ENCODE data around the gene CWH43.
"Not testable (repeated sequence)": the region's sequence is repeated elsewhere in the genome, so short reads cannot be mapped to it uniquely, and the experiment has no call there.

DNA sequence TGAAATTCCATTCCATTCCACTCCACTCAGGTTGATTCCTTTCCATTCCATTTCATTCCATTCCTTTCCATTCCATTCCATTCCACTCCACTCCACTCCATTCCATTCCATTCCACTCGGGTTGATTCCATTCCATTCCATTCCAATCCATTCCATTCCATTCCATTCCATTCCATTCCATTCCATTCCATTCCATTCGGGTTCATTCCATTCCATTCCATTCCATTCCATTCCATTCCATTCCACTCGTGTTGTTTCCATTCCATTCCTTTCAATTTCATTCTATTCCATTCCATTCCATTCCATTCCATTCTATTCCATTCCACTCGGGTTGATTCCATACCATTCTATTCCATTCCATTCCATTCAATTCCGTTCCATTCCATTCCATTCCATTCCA is 124.5 kb downstream of the CWH43 start:
- TF ChIP-seq, protein P1, sequence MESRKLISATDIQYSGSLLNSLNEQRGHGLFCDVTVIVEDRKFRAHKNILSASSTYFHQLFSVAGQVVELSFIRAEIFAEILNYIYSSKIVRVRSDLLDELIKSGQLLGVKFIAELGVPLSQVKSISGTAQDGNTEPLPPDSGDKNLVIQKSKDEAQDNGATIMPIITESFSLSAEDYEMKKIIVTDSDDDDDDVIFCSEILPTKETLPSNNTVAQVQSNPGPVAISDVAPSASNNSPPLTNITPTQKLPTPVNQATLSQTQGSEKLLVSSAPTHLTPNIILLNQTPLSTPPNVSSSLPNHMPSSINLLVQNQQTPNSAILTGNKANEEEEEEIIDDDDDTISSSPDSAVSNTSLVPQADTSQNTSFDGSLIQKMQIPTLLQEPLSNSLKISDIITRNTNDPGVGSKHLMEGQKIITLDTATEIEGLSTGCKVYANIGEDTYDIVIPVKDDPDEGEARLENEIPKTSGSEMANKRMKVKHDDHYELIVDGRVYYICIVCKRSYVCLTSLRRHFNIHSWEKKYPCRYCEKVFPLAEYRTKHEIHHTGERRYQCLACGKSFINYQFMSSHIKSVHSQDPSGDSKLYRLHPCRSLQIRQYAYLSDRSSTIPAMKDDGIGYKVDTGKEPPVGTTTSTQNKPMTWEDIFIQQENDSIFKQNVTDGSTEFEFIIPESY (IDR thresholded peaks at IDR 0.05): not testable (repeated sequence)
- TF ChIP-seq SREBF2 (IDR thresholded peaks at IDR 0.05; ENCODE audit: low read length); SRF (IDR thresholded peaks at IDR 0.05; ENCODE audit: low read depth in 2 of 2, low read length in 2 of 2); EP300 (IDR thresholded peaks at IDR 0.05; ENCODE audit: borderline replicate concordance in 1 of 2, control insufficient read depth in 1 of 2, low read depth in 2 of 2, low read length in 2 of 2); HDAC2 (IDR thresholded peaks at IDR 0.05); ETV6 (conservative IDR thresholded peaks at IDR 0.05 in 1 of 2, IDR thresholded peaks at IDR 0.05 in 1 of 2; ENCODE audit: borderline replicate concordance in 1 of 2, low read depth in 1 of 2); RELA (IDR thresholded peaks at IDR 0.05; ENCODE audit: borderline replicate concordance, partially characterized antibody); EZH2 (IDR thresholded peaks at IDR 0.05; ENCODE audit: borderline replicate concordance, control insufficient read depth, low read depth, low read length); TCF12 (IDR thresholded peaks at IDR 0.05; ENCODE audit: low read depth, low read length): not testable (repeated sequence)
- TF ChIP-seq, protein P2, sequence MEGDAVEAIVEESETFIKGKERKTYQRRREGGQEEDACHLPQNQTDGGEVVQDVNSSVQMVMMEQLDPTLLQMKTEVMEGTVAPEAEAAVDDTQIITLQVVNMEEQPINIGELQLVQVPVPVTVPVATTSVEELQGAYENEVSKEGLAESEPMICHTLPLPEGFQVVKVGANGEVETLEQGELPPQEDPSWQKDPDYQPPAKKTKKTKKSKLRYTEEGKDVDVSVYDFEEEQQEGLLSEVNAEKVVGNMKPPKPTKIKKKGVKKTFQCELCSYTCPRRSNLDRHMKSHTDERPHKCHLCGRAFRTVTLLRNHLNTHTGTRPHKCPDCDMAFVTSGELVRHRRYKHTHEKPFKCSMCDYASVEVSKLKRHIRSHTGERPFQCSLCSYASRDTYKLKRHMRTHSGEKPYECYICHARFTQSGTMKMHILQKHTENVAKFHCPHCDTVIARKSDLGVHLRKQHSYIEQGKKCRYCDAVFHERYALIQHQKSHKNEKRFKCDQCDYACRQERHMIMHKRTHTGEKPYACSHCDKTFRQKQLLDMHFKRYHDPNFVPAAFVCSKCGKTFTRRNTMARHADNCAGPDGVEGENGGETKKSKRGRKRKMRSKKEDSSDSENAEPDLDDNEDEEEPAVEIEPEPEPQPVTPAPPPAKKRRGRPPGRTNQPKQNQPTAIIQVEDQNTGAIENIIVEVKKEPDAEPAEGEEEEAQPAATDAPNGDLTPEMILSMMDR (IDR thresholded peaks at IDR 0.05 in 2 of 3, conservative IDR thresholded peaks at IDR 0.05 in 1 of 3; ENCODE audit: control insufficient read depth in 2 of 3, extremely low read depth in 1 of 3, insufficient read depth in 1 of 3, low read depth in 3 of 3, low read length in 3 of 3): not testable (repeated sequence)

Measured in GM12878 (cell line).